ENCODE data around the gene APOD. TPM values are rescaled to one million over a fixed set of nuclear protein-coding genes. Genes with fewer than 3 reads are reported as not detected.

The APOD gene
- total RNA-seq, 1 experiment from 2014 or later = not detected

DNA sequence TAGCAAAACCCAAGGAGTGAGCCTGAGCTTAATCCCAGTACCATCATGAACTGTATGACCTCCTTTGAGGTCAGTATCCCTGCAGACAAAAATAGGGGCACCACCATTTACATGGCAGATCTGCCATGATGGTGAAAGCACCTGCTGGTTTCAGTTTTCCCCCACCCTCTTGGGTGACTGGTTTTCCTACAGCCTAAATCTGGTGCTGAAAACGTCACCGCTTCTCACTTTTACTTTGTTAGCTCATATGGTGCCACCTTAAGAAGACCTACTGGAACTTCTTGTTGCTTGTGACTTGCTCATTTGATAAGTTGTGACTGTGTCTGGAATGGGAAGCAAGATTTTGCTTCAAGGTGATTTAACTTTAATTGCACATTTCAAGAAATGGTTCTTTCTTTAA, 45.7 kb downstream of the APOD start:
- ChIA-PET POLR2A (ENCODE audit: low non-redundant PET) (no interaction called here), CTCF (interaction anchor here (0.7 kb wide), 1 partner anchor 901 kb away, joined by 3 read pairs; no protein-coding TSS in a partner anchor)
- Histone ChIP-seq H3K9me3 (ENCODE audit: low read depth, low read length, poor library complexity, severe bottlenecking) (no peaks in the 10 kb centered on the region), H3K36me3 (ENCODE audit: insufficient read depth, low read length, poor library complexity, severe bottlenecking) (no peaks in the 10 kb centered on the region), H3K4me1 (ENCODE audit: insufficient read depth, low read length, poor library complexity, severe bottlenecking) (peaks cover 14% of the 10 kb centered on the region), H3K4me3 (ENCODE audit: low read depth, low read length, poor library complexity, severe bottlenecking) (no peak overlapping the region), H3K27ac (ENCODE audit: low read depth, low read length, poor library complexity, severe bottlenecking) (no peak overlapping the region), H3K27me3 (replicated peaks; ENCODE audit: insufficient read depth, low read depth, low read length, poor library complexity) (no peaks in the 10 kb centered on the region)
- intact Hi-C loops (cut with micrococcal nuclease; ENCODE audit: unreplicated experiment) = no loop called here
- TF ChIP-seq EZH2 (IDR thresholded peaks at IDR 0.05; ENCODE audit: borderline replicate concordance, low read depth, low read length, poor library complexity, severe bottlenecking) = no peak
- TF ChIP-seq, protein P1, sequence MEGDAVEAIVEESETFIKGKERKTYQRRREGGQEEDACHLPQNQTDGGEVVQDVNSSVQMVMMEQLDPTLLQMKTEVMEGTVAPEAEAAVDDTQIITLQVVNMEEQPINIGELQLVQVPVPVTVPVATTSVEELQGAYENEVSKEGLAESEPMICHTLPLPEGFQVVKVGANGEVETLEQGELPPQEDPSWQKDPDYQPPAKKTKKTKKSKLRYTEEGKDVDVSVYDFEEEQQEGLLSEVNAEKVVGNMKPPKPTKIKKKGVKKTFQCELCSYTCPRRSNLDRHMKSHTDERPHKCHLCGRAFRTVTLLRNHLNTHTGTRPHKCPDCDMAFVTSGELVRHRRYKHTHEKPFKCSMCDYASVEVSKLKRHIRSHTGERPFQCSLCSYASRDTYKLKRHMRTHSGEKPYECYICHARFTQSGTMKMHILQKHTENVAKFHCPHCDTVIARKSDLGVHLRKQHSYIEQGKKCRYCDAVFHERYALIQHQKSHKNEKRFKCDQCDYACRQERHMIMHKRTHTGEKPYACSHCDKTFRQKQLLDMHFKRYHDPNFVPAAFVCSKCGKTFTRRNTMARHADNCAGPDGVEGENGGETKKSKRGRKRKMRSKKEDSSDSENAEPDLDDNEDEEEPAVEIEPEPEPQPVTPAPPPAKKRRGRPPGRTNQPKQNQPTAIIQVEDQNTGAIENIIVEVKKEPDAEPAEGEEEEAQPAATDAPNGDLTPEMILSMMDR (conservative IDR thresholded peaks at IDR 0.05; ENCODE audit: low read depth, low read length) = no peak
- no TSS peak for BruUV-seq (replicated peaks)
- no peak for DNase-seq (ENCODE audit: low spot score)

- ChIA-PET CTCF (no interaction called here), POLR2A (ENCODE audit: low non-redundant PET) (no interaction called here)
- intact Hi-C loops (cut with micrococcal nuclease; ENCODE audit: unreplicated experiment) = no loop called here
- H3K9me3 ChIP-seq (ENCODE audit: low read depth, low read length, poor library complexity, severe bottlenecking) = no peaks in the 10 kb centered on the region
- no TSS peak for BruUV-seq (replicated peaks)
- TF ChIP-seq, protein P1 (conservative IDR thresholded peaks at IDR 0.05; ENCODE audit: low read depth, low read length) = no peak
- TF ChIP-seq EZH2 (IDR thresholded peaks at IDR 0.05; ENCODE audit: borderline replicate concordance, low read depth, low read length, poor library complexity, severe bottlenecking) = no peak
- H3K36me3 ChIP-seq (ENCODE audit: insufficient read depth, low read length, poor library complexity, severe bottlenecking) = no peaks in the 10 kb centered on the region
- H3K4me1 ChIP-seq (ENCODE audit: insufficient read depth, low read length, poor library complexity, severe bottlenecking) = peaks cover 6% of the 10 kb centered on the region
- H3K4me3 ChIP-seq (ENCODE audit: low read depth, low read length, poor library complexity, severe bottlenecking) = no peak overlapping the region
- H3K27me3 ChIP-seq (replicated peaks; ENCODE audit: insufficient read depth, low read depth, low read length, poor library complexity) = no peaks in the 10 kb centered on the region
- no peak for DNase-seq (ENCODE audit: low spot score)
- H3K27ac ChIP-seq (ENCODE audit: low read depth, low read length, poor library complexity, severe bottlenecking) = no peak overlapping the region
Measured at GRCh38 chr3:195535293-195535692, 48.4 kb downstream of the APOD start.

DNA sequence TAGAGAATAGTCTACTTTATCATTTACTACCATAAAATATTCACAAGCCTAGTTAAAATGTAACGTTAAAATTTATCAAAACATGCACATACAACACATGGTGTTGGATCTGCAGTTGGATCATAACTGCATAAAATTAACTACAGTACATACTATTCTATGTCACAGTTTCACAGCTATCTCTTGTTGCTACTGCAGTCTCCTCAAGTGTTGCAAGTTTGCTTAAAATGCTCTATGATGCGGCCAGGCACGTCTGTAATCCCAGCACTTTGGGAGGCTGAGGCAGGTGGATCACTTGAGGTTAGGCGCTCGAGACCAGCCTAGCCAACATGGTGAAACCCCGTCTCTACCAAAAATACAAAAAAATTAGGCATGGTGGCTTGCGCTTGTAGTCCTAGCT, 50.9 kb downstream of the APOD start:
- H3K36me3 ChIP-seq (ENCODE audit: insufficient read depth, low read length, poor library complexity, severe bottlenecking) = no peaks in the 10 kb centered on the region
- CTCF ChIA-PET = no interaction called here
- TF ChIP-seq EZH2 (IDR thresholded peaks at IDR 0.05; ENCODE audit: borderline replicate concordance, low read depth, low read length, poor library complexity, severe bottlenecking) = no peak
- TF ChIP-seq, protein P1 (conservative IDR thresholded peaks at IDR 0.05; ENCODE audit: low read depth, low read length) = no peak
- DNase-seq (ENCODE audit: low spot score) = no peak
- H3K27me3 ChIP-seq (replicated peaks; ENCODE audit: insufficient read depth, low read depth, low read length, poor library complexity) = no peaks in the 10 kb centered on the region
- intact Hi-C loops (cut with micrococcal nuclease; ENCODE audit: unreplicated experiment) = no loop called here
- H3K9me3 ChIP-seq (ENCODE audit: low read depth, low read length, poor library complexity, severe bottlenecking) = no peaks in the 10 kb centered on the region
- peaks cover 6% of the 10 kb centered on the region for H3K4me1 ChIP-seq (ENCODE audit: insufficient read depth, low read length, poor library complexity, severe bottlenecking)
- no peak overlapping the region for H3K27ac ChIP-seq (ENCODE audit: low read depth, low read length, poor library complexity, severe bottlenecking)
- POLR2A ChIA-PET (ENCODE audit: low non-redundant PET) = interaction anchor here (0.6 kb wide), 1 partner anchor 9 kb away, joined by 3 read pairs; no protein-coding TSS in a partner anchor
- no TSS peak for BruUV-seq (replicated peaks)
- H3K4me3 ChIP-seq (ENCODE audit: low read depth, low read length, poor library complexity, severe bottlenecking) = no peak overlapping the region

Data from A673 (cell line).